Muscle layer of colon (tissue), 2 donors: ENCODE results near the gene MED22.
"Not testable (repeated sequence)": the region's sequence is repeated elsewhere in the genome, so short reads cannot be mapped to it uniquely, and the experiment has no call there.

ENCODE experiments used
- H3K27ac ChIP-seq: one replicate; pipeline ENCODE4 v1.7.0; 2013; ENCODE audit warnings: low read depth, mild to moderate bottlenecking, low read length, moderate library complexity
- H3K27me3 ChIP-seq, 2 donors: one replicate each; pipeline ENCODE4 v1.7.0; 2013; ENCODE audit warnings: low read length in 2 of 2, mild to moderate bottlenecking in 2 of 2; ENCODE audit not compliant: insufficient read depth in 2 of 2, control insufficient read depth in 1 of 2
- H3K36me3 ChIP-seq: one replicate; pipeline ENCODE4 v1.7.0; 2013; ENCODE audit warnings: mild to moderate bottlenecking, low read length; ENCODE audit not compliant: insufficient read depth
- H3K4me1 ChIP-seq: one replicate; pipeline ENCODE4 v1.7.0; 2013; ENCODE audit warnings: mild to moderate bottlenecking, low read length; ENCODE audit not compliant: insufficient read depth
- H3K4me3 ChIP-seq, 2 donors: one replicate each; pipeline ENCODE4 v1.7.0; 2013; ENCODE audit warnings: low read length in 2 of 2, low read depth in 1 of 2, mild to moderate bottlenecking in 1 of 2, moderate library complexity in 1 of 2
- H3K9ac ChIP-seq: one replicate; pipeline ENCODE4 v1.7.0; 2013; ENCODE audit warnings: low read length
- H3K9me3 ChIP-seq: one replicate; pipeline ENCODE4 v1.7.0; 2013; ENCODE audit warnings: mild to moderate bottlenecking, low read length
- donor health status: abdominal sarcoma.
- donor health status: Adenocarcinoma of cecum.

The MED22 gene

DNA sequence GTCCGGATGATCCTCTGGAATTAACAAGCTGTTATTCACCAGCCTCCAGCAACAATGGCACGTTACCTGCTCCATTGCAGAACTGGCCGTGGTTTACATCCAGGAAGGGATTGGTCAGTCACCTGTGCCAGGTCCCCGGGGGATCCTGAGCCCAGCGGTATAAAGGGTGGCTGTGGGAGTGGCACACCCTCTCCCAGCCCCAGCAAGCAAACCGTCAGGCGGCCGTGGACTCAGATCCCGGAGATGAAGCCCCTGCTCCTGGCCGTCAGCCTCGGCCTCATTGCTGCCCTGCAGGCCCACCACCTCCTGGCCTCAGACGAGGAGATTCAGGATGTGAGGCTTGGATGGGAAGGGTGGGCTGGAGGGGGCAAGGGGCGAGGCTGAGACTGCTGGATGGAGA lies 30.4 kb downstream of the MED22 start:
- H3K4me1 ChIP-seq, H3K9ac ChIP-seq, H3K36me3 ChIP-seq, H3K9me3 ChIP-seq, H3K27me3 ChIP-seq, H3K4me3 ChIP-seq, H3K27ac ChIP-seq: not testable (repeated sequence)

GRCh38 chr9:133315997-133316396 lies 31.9 kb downstream of the MED22 start:
- H3K36me3 ChIP-seq = no peaks in the 10 kb centered on the region
- no peaks in the 10 kb centered on the region for H3K27me3 ChIP-seq
- no peak overlapping the region for H3K27ac ChIP-seq
- H3K9ac ChIP-seq = no peak overlapping the region
- no peak overlapping the region for H3K4me3 ChIP-seq
- H3K9me3 ChIP-seq = no peaks in the 10 kb centered on the region
- H3K4me1 ChIP-seq = no peaks in the 10 kb centered on the region

GRCh38 chr9:133309608-133310007 lies 38.3 kb downstream of the MED22 start:
- H3K9me3 ChIP-seq = no peaks in the 10 kb centered on the region
- no peak overlapping the region for H3K9ac ChIP-seq
- no peak overlapping the region for H3K27ac ChIP-seq
- no peaks in the 10 kb centered on the region for H3K27me3 ChIP-seq
- no peak overlapping the region for H3K4me3 ChIP-seq
- H3K4me1 ChIP-seq = no peaks in the 10 kb centered on the region
- no peaks in the 10 kb centered on the region for H3K36me3 ChIP-seq

DNA sequence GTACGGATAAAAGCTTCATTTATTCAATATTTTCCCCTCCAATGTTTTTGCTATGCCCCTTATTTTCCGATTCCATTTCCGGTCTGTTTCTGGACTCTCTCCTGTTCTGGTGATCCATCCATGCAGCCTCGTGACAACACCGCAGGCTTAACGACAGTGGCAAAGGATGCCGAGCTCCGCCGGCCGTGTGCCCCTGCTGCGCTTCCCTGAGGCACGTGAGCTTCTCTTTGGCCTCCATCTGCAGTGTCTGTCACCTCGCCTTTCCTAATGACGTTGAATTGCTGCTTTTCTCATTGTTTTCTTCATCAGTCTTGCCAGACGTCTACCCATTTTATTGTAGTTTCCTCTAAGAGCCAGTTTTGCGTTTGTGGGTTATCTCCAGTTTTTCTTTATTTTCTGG lies 40.6 kb downstream of the MED22 start:
- no peak overlapping the region for H3K27ac ChIP-seq
- no peak overlapping the region for H3K9ac ChIP-seq
- H3K9me3 ChIP-seq = no peaks in the 10 kb centered on the region
- no peak overlapping the region for H3K4me3 ChIP-seq
- H3K4me1 ChIP-seq = no peaks in the 10 kb centered on the region
- no peaks in the 10 kb centered on the region for H3K36me3 ChIP-seq
- H3K27me3 ChIP-seq = no peaks in the 10 kb centered on the region

DNA sequence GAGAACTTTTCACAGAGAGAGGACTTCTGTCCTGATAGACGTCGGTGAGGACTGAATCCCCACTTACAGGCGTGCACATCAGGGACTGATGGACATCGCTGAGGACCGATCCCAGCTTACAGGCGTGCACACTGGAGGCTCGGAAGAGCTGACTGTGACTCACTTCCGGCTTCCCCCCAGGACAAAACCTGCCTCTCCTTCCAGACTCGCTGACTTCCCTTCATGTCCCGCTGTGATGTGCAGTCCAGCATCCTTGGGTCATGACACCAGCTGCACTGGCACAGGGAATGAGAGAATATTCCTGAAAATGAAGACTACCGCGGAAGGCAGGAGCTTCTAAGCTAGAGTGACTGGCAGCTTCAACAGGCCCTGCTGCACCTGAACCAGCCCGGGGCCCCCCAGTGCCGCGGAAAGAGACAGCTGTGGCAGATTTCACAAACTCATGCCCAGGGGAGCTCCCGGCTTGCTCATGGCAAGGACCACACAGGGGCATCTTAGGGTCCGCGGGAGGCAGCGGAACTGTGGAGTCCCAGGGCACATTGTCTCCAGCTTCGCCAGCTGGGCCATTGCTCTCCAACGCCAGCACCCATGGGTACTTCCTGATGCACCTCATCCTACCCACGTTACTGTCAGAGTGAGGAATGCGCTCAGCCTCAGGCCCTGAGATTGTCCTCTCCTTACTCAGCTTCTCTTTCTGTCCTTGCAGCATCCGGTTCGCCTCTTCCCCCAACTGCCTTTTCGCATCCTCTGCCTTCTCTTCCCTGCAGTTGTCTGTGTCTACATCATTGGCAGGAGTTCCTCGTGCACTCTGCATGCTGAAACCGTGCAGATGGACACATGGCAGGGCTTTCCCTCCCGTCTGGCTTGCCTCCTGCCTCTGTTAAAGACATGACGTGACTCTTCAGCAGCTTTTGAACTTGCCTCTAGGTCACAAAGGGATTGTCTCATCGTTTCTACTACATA lies 41.4 kb downstream of the MED22 start:
- H3K27me3 ChIP-seq = no peaks in the 10 kb centered on the region
- no peaks in the 10 kb centered on the region for H3K9me3 ChIP-seq
- H3K36me3 ChIP-seq = no peaks in the 10 kb centered on the region

GRCh38 chr9:133305731-133306130 lies 42.2 kb downstream of the MED22 start:
- Histone ChIP-seq H3K27ac (no peak overlapping the region), H3K4me1 (no peaks in the 10 kb centered on the region), H3K4me3 (no peak overlapping the region), H3K9me3 (no peaks in the 10 kb centered on the region), H3K27me3 (no peaks in the 10 kb centered on the region), H3K9ac (no peak overlapping the region), H3K36me3 (no peaks in the 10 kb centered on the region)

More for the DNA sequence above, 41.4 kb downstream of the MED22 start:
- Histone ChIP-seq H3K4me3 (no peak overlapping the region), H3K9ac (no peak overlapping the region), H3K27ac (no peak overlapping the region), H3K4me1 (no peaks in the 10 kb centered on the region)

DNA sequence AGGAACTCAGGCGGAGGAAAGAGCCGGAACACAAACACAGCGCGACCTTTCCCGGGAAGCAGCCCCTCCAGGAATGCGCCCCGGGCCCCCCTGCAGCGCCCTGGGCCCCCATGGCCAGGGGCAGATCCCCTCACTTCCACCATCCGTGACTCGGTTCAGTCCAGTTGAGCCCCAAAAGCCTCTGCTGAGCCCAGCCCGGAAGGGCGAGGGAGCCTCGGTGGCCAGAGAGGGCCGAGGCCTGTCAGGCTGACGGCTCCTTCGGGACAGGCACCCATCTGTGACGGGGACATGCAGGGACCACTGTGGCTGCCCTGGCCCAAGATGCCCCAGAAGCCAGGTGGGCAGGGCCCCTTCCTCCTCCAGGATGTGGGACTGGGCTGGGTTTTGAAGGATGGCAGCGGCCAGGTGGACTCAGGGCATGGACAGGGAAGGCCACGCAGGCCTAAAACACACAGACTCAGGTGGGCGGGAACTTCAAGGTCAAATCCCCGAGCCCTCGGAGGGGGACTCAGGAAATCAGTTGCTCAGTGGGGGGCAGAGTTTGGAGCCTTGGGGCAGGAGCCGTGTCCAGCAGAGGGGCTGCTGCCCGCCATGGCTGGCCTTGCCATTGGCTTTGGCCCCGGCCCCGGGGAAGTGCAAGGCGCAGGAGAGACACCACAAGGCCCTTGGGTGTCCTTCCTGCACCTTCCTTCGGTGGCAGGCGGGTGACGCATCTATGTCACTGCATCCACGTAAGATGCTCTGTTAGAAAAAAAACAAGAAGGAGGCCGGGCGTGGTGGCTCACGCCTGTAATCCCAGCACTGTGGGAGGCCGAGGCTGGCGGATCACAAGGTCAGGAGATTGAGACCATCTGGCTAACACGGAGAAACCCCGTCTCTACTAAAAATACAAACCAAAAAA lies 43.2 kb downstream of the MED22 start:
- Histone ChIP-seq H3K4me1 (no peaks in the 10 kb centered on the region), H3K36me3 (no peaks in the 10 kb centered on the region), H3K27ac (no peak overlapping the region), H3K27me3 (no peaks in the 10 kb centered on the region), H3K9me3 (no peaks in the 10 kb centered on the region), H3K4me3 (no peak overlapping the region), H3K9ac (no peak overlapping the region)

GRCh38 chr9:133304158-133304470 lies 43.8 kb downstream of the MED22 start:
- H3K4me1 ChIP-seq = no peaks in the 10 kb centered on the region
- no peaks in the 10 kb centered on the region for H3K9me3 ChIP-seq
- no peaks in the 10 kb centered on the region for H3K27me3 ChIP-seq
- no peak overlapping the region for H3K27ac ChIP-seq
- H3K36me3 ChIP-seq = no peaks in the 10 kb centered on the region
- no peak overlapping the region for H3K9ac ChIP-seq
- no peak overlapping the region for H3K4me3 ChIP-seq

GRCh38 chr9:133303266-133304157 lies 44.4 kb downstream of the MED22 start:
- Histone ChIP-seq H3K9ac (no peak overlapping the region), H3K27ac (no peak overlapping the region), H3K36me3 (no peaks in the 10 kb centered on the region), H3K27me3 (no peaks in the 10 kb centered on the region), H3K4me1 (no peaks in the 10 kb centered on the region), H3K4me3 (no peak overlapping the region), H3K9me3 (no peaks in the 10 kb centered on the region)

DNA sequence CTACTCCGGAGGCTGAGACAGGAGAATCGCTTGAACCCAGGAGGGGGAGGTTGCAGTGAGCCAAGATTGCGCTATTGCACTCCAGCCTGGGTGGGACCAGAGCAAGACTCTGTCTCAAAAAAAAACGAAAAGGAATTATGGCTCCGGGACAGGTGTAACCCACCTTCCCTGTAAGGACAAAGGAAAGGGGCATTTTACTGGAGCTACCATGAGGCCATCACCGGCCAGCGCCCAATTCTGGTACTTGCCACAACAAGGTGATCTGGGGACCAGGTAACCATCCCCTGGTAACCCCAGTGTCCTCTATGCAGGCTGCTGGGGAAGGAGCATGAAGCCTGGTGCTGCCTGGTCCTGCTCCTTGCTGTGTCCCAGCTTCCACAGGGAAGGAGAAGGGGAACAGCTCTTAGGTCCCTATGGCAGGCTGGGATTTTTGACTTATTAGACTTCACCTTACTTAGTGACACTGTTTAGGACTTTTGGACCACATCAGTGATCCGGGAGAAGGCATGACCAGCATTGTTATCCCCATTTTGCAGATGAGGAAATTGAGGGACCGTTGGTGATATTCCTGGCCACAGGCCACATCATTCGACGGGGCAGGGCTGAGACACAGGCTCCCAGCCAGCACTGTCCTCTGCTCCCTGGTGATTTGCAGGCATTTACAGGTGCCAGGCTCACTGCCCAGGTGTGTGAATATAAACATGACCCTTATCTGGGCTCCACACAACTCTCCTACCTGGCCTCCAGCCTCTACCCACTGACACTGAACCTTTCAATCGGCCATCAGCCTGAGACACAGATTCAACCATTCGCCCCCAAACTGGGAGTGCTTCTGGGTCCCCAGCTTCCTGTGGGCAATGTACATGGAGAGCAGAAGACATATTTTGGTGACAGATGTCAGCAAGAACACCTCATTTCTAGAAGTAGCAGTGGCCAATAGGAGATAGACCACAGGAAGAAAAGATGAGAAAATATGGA lies 46.4 kb downstream of the MED22 start:
- H3K36me3 ChIP-seq = no peaks in the 10 kb centered on the region
- no peak overlapping the region for H3K27ac ChIP-seq
- H3K9me3 ChIP-seq = no peaks in the 10 kb centered on the region
- no peak overlapping the region for H3K4me3 ChIP-seq
- no peaks in the 10 kb centered on the region for H3K4me1 ChIP-seq
- no peaks in the 10 kb centered on the region for H3K27me3 ChIP-seq
- no peak overlapping the region for H3K9ac ChIP-seq
